Non-pigmented ciliary epithelial cell (primary cell): ENCODE results near the gene TRAPPC5.

Experiments
- DNase-seq: peaks from one replicate; pipeline ENCODE4 v3.0.0-alpha.2; 2010; ENCODE audit warnings: low read depth

The TRAPPC5 gene

DNA sequence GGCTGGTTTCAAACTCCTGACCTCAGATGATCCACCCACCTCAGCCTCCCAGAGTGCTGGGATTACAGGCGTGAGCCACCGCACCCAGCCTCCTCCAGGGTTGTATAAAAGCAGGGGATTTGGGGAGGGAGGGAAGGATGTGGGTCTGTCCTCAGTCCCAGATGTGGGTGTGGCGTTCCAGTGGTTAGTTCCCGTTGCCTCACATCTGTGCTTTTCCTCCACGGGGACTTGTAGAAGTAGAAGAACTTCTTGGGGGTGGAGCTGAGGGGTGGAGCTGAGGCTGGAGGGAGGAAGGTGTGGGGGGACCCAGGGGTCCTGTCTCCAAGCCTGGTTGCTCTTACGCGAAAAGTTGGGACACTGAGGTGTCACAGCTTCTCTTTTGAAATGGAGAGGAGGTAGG, 4.3 kb upstream of the TRAPPC5 start:
- DNase-seq = no peak

DNA sequence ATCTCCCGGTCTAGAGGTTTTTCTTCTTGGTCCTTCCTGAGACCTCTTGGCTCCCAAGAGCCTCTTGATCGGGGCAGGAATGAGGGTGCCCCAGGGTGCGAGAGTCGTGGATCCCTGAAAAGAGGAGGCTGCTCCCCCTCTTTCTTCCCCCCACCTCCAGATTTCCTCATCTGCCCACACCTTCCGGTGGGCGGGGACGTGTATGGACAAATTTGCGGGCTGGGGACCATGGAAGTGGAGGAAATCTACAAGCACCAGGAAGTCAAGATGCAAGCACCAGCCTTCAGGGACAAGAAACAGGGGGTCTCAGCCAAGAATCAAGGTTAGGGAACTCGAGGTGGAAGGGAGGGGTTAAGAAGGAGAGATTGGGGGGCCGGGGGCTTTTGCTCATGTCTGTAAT, 3.8 kb upstream of the TRAPPC5 start, which contains the start of gene MCEMP1:
MCEMP1 (plus strand) TSS at position 237 of the 400 bp plus-strand sequence; CDS start at position 268, 31 bp downstream.
- no peak for DNase-seq

DNA sequence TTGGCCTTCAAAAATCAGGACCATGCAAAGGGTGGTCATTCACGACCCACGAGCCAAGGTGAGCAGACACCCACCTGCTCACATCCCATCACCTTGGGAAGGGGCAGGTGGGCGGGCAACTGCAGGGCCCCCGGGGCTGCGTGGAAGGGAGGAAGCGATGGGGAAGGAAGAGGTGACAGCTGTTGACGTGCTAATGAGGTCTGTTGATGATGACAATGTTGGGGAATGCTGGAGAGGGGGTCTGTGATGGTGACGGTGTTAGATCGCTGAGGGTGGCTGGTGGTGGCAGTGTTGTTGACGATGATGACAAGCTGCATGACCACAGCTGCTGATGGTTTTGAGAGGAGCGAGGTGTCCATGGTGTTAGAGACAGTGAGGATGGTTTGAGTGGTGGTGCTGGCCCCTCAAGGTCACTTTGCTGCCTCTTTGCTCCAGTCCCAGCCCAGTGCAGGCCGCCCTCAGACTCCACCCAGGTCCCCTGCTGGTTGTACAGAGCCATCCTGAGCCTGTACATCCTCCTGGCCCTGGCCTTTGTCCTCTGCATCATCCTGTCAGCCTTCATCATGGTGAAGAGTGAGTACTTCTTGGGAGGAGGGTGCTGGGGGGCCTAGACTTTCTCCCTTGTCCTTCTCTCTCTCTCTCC, 2.8 kb upstream of the TRAPPC5 start:
- no peak for DNase-seq

DNA sequence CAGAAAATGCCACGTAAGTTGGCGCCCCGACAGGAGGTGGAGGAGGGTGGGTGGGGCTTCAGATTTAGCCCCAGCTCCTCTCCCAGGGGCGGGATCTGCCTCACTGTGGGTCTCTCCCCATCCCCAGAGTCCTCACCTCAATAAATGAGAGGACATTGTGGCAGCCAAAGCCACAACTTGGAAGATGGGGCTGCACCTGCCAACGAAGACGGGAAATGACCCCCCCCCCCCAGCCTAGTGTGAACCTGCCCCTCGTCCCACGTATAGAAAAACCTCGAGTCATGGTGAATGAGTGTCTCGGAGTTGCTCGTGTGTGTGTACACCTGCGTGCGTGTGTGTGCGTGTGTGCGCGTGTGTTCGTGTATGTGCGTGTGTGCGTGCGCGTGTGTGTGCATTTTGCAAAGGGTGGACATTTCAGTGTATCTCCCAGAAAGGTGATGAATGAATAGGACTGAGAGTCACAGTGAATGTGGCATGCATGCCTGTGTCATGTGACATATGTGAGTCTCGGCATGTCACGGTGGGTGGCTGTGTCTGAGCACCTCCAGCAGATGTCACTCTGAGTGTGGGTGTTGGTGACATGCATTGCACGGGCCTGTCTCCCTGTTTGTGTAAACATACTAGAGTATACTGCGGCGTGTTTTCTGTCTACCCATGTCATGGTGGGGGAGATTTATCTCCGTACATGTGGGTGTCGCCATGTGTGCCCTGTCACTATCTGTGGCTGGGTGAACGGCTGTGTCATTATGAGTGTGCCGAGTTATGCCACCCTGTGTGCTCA, 1.5 kb upstream of the TRAPPC5 start:
- no peak for DNase-seq

DNA sequence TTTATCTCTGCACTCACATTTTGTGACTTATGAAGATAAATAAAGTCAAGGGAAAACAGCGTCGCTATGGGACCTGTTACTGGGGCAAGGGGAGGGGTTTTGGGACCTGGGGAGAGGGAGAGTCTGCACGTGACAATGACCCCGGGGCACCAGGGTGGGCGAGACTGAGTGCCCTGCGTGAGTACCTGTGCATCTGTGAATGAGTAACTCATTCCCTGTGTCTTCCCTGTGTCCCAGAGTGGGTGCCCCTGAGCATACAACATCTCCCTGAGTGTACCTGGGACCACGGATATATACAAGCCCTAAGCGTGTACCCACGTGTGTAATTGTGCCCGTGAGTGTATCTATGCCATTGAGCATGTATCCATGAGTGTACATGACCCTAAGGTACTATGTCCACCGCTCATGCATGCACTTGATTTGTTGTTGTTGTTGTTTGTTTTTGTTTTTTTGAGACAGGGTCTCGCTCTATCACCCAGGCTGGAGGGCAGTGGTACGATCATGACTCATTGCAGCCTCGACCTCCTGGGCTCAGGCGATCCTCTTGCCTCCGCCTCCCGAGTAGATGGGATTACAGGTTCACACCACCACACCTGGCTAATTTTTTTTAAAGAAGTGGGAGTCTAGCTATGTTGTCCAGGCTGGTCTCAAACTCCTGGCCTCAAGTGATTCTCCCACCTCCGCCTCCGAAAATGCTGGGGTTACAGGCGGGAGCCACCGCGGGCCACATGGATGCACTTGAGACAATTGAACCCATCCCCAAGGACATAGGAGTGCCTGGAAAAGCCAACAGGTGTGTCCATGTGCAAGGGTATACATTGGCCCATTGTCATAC, 645 bp upstream of the TRAPPC5 start:
- no peak for DNase-seq

DNA sequence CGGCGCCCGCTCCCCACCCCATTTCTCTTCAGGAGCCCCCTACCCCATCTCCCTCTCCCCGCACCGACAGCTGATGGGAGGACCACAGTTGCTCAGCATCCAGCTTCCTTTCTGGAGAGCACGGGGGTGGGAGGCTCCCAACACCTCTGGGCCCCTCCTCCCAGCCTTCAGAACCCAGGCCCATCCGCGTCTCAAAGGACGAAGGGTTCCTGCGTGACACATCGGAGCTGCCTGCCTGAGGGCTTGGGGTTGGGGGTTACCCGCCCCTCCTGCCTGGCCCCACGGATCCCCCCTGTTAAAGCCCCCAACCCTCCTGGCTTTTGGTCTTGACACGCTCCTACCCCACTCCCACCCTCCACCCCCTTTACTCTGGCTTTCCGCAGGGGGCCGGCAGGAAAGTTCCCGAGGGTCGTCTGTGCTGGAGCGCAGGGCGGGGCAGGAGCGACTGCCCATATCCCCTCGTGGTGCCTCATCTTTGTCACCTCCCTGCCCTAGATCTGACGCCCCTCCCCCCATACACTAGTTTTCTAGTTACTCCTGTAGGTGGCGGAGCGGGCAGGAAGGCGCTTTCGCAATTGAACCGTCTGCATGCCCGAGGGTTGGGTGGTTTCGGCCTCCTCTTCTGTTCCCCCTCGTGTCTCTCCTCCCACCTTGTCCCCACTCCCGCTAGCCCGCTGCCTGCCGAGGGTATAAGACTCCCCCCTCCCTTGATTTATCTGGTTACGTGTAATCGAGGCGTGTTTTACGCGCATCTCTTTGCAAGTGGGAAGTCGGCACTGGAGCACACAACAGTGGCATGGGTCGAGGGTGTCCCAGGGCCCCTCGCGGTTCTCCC, 924 bp downstream of the TRAPPC5 start:
- no peak for DNase-seq

DNA sequence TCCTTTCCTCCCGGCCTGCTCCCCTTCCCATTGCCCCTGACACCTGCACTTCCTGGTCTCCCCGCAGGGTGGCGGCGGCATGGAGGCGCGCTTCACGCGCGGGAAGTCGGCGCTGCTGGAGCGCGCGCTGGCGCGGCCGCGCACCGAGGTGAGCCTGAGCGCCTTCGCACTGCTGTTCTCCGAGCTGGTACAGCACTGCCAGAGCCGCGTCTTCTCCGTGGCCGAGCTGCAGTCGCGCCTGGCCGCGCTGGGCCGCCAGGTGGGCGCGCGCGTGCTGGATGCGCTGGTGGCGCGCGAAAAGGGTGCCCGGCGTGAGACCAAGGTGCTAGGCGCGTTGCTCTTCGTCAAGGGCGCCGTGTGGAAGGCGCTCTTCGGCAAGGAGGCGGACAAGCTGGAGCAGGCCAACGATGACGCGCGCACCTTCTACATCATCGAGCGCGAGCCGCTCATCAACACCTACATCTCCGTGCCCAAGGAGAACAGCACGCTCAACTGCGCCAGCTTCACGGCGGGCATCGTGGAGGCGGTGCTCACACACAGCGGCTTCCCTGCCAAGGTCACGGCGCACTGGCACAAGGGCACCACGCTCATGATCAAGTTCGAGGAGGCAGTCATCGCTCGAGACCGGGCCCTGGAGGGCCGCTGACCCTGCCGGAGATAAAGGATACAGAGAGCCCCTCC, 1.7 kb downstream of the TRAPPC5 start:
- no peak for DNase-seq

DNA sequence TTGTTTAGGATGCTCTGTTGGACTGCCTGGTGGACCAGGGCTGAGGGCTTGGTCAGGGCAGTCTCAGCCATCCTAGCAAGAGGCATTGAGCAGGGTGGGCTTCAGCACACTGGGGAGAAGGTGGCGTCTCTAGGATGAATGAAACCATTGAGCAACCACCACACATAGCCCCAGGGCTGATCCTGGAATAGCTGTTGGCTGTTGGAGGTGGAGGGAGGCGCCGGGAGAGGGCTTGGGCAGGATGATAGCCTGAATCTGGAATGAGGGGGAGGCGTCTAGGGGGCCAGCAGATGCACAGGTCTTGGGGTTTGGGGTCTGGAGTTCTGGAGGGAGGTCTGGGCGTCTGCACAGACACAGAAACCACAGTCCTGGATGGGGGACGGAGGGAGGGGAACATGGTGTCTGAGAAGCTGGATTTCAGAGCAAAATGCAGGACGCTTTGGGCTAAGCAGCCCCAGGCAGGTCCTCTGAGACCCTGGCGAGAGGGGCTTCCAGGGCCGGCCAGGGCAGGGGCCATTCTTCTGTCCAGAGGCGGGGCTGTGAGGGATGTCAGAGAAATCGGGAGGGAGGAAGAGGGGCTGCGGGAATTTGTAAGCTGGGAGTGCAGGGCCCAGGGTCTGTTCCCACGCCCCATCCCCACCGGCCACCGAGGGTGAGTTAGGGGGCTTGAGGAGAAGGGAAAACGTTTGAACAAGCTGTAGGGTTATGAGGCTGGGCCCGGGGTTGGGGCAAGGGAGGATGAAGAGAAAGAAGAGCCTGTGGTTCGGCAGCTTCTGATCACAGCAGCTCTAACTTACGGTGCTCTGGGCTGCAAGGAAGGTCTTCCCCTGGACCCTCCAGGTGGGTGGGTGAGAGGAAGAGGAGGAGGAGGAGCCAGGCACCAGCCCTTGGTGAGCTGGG, 5.2 kb downstream of the TRAPPC5 start:
- DNase-seq = no peak

DNA sequence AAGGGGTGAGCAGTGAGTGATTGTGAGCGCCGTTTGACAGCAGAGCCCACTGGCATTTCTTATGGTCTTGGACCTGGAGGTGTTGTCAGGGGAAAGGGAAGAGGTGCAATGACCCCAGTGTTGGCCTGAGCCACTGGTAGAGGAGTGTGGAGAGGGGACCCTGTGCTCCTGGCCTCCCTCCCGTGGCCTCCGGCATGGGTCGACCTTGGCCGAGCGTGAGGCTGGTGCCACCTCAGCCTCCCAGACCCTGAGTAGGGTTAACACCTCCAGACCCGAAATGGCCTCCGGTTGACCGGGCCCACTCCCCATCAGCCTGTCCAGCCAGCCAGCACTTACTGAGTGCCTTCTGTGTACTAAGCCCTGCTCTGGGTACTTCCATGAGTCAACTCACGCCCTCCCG, 6.5 kb downstream of the TRAPPC5 start:
- no peak for DNase-seq

DNA sequence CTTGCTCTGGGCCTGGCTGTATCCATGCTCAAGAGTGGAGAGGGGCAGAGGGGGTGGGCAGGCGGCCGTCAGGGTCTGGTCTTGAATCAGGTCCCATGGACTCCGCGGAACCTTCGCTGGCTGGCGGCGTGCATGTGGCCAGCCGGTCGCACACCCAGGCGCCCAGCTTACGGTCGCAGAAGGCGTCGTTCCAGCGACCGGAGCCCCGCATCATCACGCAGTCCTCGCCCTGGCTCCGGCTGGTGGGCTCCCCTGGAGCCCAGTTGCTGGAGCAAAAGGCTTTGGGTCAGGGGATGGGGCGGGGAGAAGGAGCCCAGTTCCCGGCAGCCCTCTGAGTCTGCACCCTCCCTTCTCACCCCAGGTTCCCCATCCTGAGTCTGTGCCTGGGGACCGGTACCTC, 8.5 kb downstream of the TRAPPC5 start:
- no peak for DNase-seq

DNA sequence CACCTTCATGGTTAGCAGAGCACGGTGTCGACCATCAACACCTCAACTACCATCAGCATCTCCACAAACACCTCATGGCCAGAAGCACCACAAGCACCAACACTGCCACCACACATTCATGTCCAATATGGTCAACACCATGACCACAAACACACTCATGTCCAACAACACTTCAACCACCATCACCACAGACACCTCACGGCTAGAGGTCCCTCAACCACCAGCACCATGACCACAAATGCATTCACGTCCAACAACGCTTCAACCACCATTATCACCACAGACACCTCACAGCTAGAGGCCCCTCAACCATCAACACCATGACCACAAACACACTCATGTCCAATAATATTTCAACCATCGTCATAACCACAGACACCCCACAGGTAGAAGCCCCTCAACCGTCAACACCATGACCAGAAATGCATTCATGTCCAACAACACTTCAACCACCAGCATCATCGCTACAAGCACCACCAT, 10.2 kb downstream of the TRAPPC5 start:
- DNase-seq = no peak

DNA sequence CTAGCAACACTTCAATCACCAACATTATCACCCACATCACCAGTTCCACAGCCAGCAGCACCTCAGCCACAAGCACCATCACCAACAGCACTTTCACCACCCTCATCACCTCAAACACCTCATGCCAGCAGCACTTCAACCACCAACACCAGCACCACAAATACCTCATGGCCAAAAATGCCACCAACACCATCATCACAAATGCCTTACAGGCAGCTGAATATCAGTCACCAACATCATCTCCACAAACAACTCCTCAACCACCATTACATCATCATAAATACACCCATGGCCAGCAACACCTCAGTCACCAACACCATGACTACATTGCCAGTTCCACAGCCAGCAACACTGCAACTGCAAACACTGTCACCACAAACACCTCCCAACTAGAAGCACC, 10.9 kb downstream of the TRAPPC5 start:
- DNase-seq = no peak

DNA sequence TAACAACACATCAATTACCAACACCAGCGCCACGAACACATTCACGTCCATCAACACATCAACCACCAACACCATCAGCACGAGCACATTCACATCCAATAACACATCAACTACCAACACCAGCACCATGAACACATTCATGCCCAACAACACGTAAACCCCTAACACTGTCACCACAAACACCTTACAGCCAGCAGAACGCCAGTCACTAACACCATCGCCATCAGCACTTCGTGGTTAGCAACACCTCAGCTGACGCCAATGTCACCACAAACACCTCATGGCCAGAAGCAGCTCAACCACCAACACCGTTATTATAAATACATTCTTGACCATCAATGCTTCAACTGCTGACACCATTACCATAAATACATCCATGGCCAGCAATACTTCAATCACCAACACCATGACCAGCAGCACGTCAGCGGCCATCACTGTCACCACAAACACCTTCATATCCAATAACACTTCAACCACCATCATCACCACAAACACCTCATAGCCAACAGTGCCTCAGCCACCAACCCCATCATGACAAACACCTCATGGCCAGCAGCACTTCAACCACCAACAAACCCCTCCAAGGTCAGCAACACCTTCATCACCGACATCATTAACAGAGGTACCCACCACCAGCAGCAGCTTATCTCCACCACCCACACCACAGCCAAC, 11.9 kb downstream of the TRAPPC5 start:
- no peak for DNase-seq

DNA sequence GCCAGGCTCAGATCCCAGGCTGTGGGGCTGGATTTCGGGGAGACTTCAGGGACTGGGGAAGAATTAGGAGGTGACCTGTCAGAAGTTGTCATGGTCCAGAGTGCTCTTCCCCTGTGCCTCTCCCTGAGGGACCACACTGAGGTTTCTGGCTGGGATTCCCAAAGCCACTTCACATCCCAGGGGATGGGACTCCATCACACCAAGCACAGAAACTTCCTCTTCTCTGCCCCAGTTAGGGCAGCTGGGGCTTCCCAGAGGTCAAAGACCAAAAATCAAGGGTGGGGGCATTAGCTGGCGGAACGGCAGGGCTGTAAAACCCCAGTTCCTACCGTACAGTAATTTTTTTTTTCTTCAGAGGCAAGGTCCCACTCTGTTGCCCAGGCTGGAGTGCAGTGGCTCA, 13.9 kb downstream of the TRAPPC5 start:
- DNase-seq = no peak

DNA sequence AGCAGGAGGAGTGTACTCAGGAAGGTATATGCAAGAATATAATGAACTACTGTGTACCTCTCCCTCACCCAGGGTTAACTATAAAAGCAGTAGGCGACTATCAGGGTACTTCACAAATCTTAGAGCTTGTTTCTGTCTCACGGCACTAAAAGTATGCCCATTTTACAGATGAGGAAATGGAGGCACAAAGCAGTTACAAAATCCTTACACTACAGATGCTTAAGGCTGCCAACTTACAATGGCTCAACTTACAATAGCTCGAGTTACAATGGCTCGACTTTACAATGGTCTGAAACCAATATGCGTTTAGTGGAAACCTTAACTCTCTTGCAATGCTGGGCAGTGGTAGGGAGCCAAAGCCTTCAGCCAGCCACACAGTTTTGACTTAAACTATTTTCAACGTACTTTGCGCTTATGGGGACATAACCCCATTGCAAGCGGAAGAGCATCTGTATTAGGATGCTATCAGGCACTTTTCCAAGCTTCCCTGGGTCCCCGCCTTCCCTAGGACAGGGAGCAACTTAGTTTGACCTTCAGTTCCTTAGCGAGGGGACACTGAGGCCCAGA, 17.2 kb downstream of the TRAPPC5 start:
- no peak for DNase-seq

DNA sequence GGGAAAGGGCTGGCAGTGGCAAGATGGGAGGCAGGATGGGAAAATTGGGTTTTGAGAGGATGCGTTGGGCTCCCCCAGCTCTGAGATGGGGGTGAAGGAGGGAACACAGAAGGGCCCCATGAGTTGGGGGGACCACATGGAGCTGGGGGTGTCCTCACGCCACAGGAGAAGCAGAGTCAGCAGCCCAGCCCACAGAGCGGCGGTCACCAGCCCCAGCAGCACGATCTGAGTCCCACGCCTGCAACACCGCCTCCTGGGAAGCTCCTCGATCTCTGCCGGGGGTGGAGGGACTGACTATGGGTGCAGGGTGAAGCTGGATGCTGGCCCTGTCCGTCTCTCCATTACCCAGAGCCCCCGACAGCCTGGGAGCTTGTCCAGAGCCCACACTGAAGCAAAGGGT, 17.9 kb downstream of the TRAPPC5 start:
- DNase-seq = no peak

DNA sequence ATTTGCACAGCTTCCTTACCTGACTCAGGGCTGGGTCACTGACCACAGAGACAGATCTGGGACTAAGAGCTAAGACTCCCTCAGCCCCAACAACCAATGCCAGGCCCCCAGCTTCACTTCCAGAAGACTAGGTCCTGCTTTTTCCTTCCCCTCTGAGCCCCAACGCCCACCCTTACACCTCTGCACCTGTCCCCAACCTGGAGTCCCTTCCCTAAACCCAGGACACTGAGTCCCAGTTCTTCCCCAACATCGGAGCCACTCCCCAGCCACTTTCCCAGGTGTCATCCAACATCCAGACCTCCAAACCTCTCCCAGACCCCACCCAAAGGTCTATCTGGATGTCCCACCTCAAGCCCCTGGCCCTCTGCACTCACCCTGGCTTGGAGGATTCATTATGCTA, 18.4 kb downstream of the TRAPPC5 start:
- DNase-seq = no peak

DNA sequence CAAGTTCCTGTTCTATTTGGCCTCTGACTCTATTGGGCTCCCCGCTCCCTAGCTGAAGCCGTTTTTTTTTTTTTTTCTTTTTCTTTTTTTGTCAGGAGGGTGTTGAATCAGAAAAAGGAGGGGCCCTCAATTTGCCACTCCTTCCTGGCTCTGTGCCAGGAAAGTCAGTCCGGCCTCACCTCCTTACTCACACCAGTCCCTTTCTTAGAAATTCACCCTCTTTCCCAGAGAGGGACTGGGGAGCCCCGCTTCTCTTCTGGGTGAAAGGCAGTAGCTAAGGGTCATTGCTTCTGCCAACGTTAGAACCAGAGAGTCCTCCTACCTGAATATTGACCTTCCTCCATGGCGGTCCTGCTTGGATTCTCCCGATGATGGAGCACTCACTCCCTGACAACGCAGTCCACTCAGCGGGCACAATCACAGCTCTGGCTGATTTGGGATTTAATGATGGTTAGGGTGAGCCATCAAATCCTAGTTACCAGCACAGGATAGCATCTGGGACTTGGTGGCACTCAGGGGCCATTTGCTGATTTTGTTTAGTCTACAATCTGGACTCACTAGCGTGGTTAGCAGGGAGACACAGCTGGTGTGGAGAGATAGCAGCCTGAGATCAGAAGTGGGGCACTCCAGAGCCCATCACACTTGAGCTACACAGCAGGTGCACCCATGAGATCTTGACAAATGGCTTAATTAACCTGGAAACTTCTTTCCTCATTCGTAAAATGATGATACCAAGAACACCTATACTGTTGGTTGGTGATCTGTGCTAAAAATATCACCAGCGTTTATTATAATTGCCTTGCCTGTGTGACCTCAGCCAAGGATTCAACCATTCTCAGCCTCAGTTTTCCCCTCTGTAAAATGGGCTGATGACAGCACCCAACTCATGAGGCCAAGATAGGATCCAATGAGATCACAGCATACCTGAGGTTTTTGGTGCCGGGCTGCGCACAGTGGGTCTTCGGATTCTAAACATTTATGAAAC, 19.1 kb downstream of the TRAPPC5 start:
- DNase-seq = no peak
